Fibroblast of pulmonary artery (primary cell): ENCODE results near the gene CNTNAP5.

Source experiments
- DNase-seq: peaks from one replicate; pipeline ENCODE4 v3.0.0-alpha.2; 2010; ENCODE audit warnings: low read depth
- H3K4me3 ChIP-seq: replicated peaks from 2 replicates; pipeline ENCODE4 v1.5.1; 2011; ENCODE audit warnings: low read depth, mild to moderate bottlenecking, control low read depth, low read length, moderate library complexity
- TF ChIP-seq, protein P1 (sequence below): IDR thresholded peaks from 2 replicates; pipeline ENCODE4 v1.5.1; 2011; ENCODE audit warnings: mild to moderate bottlenecking, control low read depth, low read length, inconsistent platforms; ENCODE audit errors: missing control alignments

The CNTNAP5 gene

DNA sequence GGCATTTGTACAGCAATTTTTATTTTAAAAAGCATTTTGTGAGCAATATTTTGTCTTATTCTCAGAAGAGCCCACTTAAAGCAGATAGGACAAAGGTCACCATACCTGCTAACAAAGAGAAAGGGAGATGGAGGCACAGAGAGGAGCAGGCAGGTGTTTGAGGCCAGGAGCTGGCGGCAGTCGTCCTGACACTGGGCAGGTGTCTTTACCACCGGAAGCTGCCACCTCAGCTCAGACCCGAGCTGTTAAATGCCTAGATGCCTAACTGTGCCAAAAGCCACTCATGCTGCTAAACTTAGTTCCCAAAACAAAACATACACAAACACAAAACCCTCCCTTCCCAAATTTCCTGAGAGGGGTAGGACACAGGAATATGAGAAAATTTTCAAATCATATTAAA is 120.9 kb downstream of the CNTNAP5 start:
- no peak overlapping the region for H3K4me3 ChIP-seq
- DNase-seq, result no peak
- TF ChIP-seq, protein P1, sequence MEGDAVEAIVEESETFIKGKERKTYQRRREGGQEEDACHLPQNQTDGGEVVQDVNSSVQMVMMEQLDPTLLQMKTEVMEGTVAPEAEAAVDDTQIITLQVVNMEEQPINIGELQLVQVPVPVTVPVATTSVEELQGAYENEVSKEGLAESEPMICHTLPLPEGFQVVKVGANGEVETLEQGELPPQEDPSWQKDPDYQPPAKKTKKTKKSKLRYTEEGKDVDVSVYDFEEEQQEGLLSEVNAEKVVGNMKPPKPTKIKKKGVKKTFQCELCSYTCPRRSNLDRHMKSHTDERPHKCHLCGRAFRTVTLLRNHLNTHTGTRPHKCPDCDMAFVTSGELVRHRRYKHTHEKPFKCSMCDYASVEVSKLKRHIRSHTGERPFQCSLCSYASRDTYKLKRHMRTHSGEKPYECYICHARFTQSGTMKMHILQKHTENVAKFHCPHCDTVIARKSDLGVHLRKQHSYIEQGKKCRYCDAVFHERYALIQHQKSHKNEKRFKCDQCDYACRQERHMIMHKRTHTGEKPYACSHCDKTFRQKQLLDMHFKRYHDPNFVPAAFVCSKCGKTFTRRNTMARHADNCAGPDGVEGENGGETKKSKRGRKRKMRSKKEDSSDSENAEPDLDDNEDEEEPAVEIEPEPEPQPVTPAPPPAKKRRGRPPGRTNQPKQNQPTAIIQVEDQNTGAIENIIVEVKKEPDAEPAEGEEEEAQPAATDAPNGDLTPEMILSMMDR, result no peak

DNA sequence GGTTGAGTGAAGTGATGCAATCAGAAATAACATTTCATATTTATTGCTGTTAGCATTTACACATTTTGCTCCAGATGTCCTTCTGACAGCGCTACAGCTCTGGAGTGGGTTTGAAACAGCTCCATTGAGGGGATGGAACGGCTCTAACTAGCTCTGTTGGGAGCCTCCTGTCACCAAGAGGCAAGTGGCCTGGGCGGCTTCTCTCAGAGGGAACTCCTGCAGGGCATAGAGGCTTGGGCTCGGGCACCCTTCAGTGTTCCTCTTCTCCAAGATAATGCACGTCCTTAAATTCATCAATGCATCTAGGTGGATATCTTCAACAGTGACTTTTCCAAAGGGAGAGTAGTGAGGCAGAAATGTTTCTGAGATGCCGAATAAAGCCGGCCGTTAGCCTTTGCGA is 122.5 kb downstream of the CNTNAP5 start:
- TF ChIP-seq, protein P1, result no peak
- no peak overlapping the region for H3K4me3 ChIP-seq
- no peak for DNase-seq

DNA sequence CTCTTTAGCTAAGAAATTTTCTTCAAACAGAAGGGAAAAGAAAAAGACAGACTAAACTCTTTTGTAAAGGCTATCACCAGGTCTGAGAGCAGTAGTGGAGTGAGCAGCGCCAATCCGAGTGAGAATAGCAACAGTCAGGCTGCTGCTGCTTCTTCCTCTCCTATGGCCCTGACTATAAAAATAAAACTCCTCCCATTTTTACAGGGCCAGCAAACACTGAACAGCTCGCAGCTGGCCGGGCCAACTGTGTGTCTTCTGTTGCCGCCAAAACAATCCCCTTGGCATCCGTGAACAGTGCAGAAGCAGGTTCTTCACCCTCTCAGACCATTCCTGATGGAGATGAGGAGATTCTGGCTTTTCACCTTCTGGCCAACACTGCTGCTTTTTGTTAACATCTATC is 124.5 kb downstream of the CNTNAP5 start:
- no peak overlapping the region for H3K4me3 ChIP-seq
- no peak for DNase-seq
- TF ChIP-seq, protein P1, result no peak

DNA sequence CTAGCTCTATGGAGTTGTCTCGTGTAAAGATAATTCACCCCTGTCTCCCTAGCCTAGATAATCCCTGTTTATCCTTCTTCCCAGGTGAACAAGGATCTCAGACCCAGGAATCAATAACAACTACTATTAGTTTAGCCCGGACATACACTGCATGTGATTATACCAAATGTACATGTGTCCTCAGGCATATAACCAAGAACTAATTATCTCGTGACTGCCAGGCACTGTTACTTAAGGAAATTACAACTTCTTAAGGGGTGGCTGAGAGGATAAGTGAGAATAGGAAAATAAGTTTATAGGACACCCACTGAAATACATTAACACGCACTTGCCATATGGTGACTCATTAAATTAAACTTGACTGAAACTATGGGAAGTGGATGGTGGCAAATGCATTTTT is 126.6 kb downstream of the CNTNAP5 start:
- TF ChIP-seq, protein P1, result no peak
- DNase-seq, result no peak
- no peak overlapping the region for H3K4me3 ChIP-seq

DNA sequence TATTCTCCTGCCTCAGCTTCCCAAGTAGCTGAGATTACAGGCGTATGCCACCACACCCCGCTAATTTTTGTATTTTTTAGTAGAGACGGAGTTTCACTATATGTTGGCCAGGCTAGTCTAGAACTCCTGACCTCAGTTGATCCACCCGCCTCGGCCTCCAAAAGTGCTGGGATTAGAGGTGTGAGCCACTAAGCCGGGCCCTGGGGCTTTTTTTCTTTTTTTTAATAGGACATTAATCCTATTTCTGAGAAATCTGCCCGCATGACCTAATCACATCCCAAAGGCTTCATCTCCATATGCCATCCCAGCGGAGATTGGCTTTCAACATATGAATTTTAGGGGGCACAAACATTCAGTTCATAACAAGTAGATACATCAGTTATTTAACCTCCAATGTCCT is 128.6 kb downstream of the CNTNAP5 start:
- no peak for DNase-seq
- H3K4me3 ChIP-seq, result no peak overlapping the region
- TF ChIP-seq, protein P1, result no peak

DNA sequence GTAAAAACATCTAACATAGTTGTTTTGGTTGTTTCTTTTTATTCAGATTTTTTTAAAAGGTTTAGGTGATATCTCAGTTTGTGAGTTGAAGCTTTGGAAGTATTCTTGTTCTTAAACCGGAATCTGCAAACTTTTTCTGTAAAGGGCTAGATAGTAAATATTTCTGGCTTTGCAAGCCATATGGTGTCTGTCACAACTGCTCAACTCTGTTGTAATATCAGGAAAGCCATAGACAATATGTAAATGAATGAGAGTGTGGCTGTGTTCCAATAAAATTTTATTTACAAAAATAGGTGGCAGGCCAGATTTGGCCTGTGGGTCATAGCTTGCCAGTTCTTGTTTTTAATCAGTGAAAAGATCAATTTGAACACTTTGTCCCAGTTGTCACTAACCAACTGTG is 134.1 kb downstream of the CNTNAP5 start:
- peak; percentile 50 for DNase-seq
- TF ChIP-seq, protein P1, result no peak
- no peak overlapping the region for H3K4me3 ChIP-seq

DNA sequence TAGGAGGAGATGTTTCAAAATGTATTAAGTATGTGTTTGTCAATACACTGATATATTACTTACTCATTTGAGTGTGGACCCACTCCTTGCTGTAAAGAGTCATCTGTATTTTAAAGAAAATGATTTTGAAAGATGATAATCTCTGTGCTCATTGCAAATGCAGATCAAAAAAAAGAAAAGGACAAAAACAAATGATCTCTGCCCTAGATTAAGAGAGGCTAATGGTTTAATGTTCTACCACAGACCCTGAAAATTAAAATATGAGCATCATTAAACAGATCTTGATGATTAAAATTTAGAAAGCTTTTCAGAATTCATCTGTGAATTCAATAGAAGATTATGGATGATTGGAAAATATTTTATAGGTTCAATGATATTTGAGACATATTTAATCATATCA is 136.5 kb downstream of the CNTNAP5 start:
- TF ChIP-seq, protein P1, result no peak
- DNase-seq, result no peak
- no peak overlapping the region for H3K4me3 ChIP-seq
